HFF-Myc (cell line): Measurements from ENCODE around the gene MBNL2.

ENCODE experiments used
- DNase-seq: peaks from one replicate; pipeline ENCODE4 v3.0.0-alpha.2; 2011; ENCODE audit warnings: low read depth; ENCODE audit errors: extremely low read depth
- H3K4me3 ChIP-seq: replicated peaks from 2 replicates; pipeline ENCODE4 v1.5.1; 2011; ENCODE audit warnings: low read depth, mild to moderate bottlenecking, control low read depth, low read length
- CTCF ChIP-seq: IDR thresholded peaks from 2 replicates; pipeline ENCODE4 v1.5.1; 2012; ENCODE audit warnings: mild to moderate bottlenecking, low read depth, low read length, control low read depth; ENCODE audit errors: missing control alignments

MBNL2 gene

GRCh38 chr13:97360610-97361009 lies 138.5 kb downstream of the MBNL2 start:
- DNase-seq = no peak
- TF ChIP-seq CTCF = no peak
- no peak overlapping the region for H3K4me3 ChIP-seq

DNA sequence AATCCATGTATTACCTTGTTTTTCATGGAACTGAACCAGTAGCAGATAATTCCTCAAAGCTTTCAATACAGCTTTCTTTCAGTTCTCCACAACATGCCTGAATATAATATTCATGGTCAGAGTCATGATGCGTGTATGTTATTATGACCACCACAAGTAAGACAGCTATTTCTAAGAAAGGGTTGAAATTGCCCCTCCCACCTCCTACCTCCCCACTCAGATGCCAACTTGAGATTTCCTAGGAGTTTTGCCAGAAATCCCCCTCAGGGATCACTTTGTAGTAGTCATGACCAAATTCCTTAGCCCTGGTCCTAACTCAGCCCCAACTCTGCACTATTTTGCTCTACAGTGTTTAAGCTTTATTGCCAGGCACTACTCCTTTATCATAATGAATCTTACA lies 141.9 kb downstream of the MBNL2 start:
- H3K4me3 ChIP-seq = no peak overlapping the region
- TF ChIP-seq CTCF = no peak
- DNase-seq = no peak

GRCh38 chr13:97364827-97365226 lies 142.7 kb downstream of the MBNL2 start:
- no peak for TF ChIP-seq CTCF

GRCh38 chr13:97366172-97366688 lies 144.1 kb downstream of the MBNL2 start:
- H3K4me3 ChIP-seq = no peak overlapping the region
- no peak for TF ChIP-seq CTCF
- no peak for DNase-seq

More at GRCh38 chr13:97364827-97365226, 142.7 kb downstream of the MBNL2 start:
- H3K4me3 ChIP-seq = no peak overlapping the region
- no peak for DNase-seq

- peak; percentile 52 for DNase-seq
- no peak for TF ChIP-seq CTCF
- no peak overlapping the region for H3K4me3 ChIP-seq
Observed at GRCh38 chr13:97367016-97367822, 145.1 kb downstream of the MBNL2 start.

DNA sequence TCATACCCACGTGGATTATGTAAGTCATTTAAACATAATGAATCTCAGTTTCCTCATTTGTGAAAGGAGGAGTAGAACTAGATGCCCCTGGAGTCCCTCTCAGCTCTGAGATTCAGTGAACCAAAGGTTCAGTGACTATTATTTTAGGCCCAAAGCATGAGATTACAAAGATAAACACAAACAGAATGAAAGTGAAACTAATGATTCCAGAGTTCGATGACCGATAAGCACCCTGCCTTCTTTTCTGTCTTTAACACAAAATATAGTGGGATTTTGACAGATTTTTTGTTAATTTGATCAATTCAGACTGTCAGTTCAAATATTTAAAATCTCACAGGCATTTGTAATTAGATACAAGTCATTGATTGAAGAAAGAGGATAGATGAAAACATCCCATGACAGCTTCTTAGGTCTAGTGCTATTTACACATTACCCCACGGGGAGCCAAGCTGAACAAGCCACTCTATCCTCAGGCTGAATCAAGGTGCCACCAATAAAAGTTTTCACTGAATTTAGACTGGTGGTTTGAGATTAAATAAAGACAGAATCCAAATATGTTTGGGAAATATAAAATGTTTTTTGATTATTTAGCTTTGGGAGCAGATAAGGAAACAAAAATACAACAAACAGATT lies 147.2 kb downstream of the MBNL2 start:
- TF ChIP-seq CTCF = no peak
- no peak for DNase-seq

More for the DNA sequence above, 147.2 kb downstream of the MBNL2 start:
- H3K4me3 ChIP-seq = peak overlapping the region; percentile 14
